Germinal center (tissue), 1 donor: Measurements from ENCODE around the gene PCDH9.
A peak's percentile ranks its signal among the peaks of the same experiment; 100 is the strongest.
"Not testable (repeated sequence)": the region's sequence is repeated elsewhere in the genome, so short reads cannot be mapped to it uniquely, and the experiment has no call there.

Source experiments
- DNase-seq: peaks from one replicate; pipeline ENCODE4 v3.0.0; 2012; ENCODE audit warnings: mixed read lengths, low spot score

The PCDH9 gene

DNA sequence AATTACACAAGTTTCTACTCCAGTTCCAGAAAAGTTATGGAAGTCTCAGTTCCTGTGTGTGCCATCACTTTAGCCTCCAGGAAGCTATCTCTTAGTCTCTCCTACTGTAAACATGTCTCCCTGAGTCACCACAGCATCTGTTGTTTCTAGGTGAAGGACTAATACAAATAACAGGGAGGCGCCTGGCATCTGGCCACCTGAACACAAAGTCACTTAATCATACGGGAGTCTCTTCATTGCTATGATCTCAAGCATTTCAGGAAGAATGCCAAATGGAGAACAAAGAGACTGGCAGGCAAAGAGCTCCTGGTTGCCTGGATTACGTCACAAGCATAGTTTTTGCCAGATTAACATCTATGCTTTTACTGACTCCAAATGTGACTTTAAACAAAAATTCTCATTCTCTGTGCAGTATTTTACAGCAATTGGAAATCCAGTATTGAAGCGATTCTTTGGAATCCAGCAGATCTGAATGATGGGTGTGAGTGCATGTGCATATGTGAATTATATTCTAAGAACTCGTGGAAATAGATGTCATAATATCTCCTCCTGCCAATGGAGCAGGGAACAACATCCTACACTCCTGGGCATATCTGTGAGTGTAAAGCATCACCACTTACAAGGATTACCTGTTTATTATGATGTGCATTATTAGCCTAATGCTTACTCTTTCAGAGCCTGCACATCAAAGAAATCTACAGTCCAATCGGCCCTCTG lies 572.8 kb downstream of the PCDH9 start:
- DNase-seq: no peak

GRCh38 chr13:66655847-66656454 lies 574.2 kb downstream of the PCDH9 start:
- no peak for DNase-seq

DNA sequence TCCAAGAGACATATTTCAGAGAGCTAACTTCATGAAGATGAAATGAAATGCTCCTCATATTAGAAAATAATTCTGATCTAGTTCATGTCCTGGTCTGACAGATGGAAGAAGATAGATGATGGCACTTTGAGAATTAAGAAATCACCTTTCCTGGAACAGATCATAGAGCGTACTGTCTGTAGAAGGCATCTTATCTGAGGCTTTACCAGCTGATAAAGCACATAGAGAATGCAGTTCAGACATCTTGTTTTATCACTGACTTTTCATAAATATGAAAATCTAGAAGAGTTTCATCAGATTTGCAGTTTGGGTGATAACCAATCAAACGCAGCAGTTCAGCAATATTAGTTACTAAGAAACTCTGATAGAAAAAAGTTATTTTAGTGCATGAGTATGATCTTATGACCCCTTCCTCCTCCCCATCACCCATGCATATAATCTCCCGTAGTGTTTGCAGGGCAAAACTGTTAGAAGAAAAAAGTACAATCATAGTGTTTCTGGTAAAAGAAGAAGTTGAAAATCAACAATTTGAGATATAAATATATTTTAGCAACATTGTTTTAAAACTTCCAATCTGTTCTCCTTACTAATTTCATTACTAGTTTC lies 585.2 kb downstream of the PCDH9 start:
- peak; percentile 6 for DNase-seq

DNA sequence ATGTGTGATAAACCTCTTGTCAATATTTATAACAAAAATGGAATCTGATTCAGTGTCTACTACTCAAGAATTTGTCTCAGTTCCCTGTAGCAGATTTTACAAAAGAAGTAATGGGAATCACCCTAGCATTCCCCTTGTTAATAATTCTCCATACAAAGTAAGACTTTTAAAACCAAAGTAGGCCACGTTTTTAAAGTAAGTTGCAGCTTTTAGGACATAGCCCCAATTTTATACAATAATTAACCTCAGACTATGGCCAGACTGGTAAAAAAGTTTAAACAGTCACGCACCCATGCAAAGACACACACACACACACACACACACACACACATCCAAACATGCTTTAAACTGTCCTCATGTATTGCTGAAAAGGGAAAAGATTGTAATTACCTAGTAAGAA lies 589.9 kb downstream of the PCDH9 start:
- DNase-seq: no peak

DNA sequence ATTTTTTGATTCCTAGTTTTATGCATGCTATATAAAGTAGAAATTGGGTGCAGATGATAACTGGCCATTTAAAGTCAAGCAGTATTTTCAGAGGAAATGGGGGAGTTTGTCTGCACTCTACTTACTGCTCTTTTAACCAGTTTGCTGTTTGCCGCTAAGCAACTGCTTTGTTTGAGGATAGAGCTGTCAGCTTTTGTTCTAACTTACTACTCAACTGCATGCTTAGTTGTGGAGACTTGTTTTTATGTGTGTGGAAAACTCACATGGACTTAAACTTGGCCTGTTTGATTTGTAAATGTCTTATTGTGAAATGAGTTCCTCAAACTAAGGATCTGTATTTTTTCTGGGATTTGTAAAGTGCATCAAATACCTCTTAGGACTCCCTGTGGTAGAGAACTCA lies 591.1 kb downstream of the PCDH9 start:
- no peak for DNase-seq

DNA sequence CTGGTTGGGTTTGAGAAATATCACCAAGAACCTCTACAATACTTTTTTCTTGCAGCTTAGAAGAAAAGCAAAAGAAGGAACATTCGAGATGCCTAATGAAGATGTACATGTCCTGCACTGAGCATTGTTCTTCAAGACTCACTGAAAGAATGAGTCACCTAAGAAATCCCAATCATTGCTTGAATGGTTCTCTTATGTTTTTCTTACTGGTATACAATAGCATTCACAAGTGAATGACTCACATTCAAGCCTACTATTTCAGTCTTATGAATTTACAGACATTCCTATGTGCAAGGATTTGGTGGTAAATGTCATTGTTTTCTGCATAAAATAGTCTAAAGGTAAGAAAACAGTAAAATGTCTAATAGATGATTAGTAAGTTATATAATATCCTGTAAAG lies 594.6 kb downstream of the PCDH9 start:
- no peak for DNase-seq

GRCh38 chr13:66634384-66634783 lies 595.8 kb downstream of the PCDH9 start:
- DNase-seq: no peak

GRCh38 chr13:66627512-66627911 lies 602.6 kb downstream of the PCDH9 start:
- no peak for DNase-seq

DNA sequence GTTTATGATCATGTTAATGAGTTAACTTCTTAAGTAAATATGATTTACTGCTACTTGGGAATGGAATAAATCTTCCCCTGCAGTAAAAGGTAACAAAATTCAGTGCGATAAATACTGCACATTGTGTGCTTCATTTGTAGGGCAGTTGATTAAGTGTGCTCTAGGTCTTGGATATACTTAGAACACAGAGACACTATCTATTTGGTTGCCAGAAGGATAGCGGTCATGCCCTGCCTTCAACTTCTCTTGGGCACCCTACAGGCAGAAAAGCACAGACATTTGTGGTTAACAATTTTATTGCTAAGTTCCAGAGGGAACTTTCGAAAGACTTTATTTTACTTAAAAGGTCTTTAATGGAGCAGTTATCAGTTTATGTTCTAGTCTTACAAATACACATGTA lies 605.8 kb downstream of the PCDH9 start:
- no peak for DNase-seq

DNA sequence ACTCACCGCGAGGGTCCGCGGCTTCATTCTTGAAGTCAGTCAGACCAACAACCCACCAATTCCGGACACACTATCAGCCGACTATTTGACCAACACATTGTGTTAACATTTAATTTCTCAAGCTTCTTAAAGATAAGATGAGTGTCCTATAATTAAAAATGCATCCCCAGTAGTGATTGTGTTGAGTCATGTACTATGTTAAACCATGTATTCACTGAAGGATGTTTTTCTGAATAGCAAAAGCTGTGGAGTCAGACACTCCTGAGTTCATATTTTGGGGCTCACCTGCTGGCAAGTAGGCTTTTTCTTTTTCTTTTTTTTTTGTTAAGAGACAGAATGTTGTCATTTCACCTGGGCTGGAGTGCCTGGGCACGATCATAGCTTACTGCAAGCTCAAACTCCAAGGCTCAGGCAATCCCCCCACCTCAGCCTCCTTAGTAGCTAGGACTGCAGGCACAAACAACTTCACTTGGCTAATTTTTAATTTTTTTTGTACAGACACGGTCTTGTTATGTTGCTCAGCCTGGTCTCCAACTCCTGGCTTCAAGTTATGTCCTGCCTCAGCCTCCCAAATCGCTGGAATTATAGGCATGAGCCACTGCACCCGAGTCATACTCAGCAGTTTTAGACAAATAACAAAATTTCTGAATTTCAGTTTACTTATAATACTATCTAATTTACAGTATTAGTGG lies 606.9 kb downstream of the PCDH9 start:
- no peak for DNase-seq

DNA sequence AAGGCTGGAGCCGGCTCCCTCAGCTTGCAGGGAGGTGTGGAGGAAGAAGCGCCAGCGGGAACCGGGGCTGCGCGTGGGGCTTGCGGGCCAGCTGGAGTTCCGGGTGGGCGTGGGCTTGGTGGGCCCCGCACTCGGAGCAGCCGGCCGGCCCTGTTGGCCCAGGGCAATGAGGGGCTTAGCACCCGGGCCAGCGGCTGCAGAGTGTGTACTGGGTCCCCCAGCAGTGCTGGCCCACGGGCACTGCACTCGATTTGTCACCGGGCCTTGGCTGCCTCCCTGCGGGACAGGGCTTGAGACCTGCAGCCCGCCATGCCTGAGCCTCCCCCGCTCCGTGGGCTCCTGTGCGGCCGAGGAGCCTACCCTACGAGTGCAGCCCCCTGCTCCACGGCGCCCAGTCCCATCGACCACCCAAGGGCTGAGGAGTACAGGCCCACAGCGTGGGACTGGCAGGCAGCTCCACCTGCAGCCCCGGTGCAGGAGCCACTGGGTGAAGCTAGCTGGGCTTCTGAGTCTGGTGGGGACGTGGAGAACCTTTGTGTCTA lies 608.2 kb downstream of the PCDH9 start:
- not testable (repeated sequence) for DNase-seq

- peak; percentile 22 for DNase-seq
Measured at GRCh38 chr13:66618702-66619101, 611.4 kb downstream of the PCDH9 start.

DNA sequence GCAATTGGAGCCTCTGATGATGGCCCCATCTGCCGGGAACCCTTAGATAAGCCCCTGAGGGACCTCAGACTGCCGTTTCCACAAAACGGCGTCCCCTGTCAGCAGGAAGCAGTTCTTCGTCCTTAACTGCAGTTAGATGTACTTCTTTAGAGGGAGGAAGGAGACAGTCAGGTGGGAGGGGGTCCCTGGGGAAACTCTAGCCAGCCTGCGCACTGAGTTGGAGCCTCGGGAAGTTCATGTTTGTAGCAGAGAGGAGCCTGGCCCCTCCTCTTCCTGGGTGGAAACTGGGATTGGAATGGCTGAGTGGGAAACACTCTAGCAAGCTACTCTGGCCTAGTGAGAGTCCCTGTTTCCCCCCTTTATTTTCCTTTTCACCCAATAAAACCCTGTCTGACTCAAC lies 612.4 kb downstream of the PCDH9 start:
- no peak for DNase-seq

GRCh38 chr13:66612983-66613382 lies 617.2 kb downstream of the PCDH9 start:
- no peak for DNase-seq

GRCh38 chr13:66586489-66586888 lies 643.6 kb downstream of the PCDH9 start:
- no peak for DNase-seq

DNA sequence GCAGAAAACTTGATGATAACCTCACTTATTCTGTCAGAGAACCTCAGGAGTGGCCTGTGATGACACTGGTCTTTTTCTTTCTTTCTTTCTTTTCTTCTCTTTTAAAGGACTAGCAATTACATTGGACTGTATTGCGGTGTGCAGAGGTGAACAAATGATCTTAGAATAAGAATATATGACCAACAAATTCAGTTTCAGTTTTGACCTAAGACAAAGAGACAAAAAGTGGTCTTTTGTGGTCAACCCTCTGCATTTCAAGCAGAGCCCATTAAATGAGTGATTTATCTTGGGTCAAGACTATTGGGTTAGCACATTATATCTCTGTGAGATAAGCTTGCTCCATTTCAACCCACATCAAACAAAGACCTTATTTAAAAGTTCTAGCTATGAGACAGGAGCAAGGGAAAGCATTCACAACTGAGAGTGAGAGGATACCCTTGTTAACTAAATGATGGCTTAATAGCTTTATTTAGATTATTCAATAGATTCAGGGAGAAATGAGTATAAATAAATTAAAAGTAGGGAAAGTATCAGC lies 644.4 kb downstream of the PCDH9 start:
- DNase-seq: no peak

GRCh38 chr13:66581675-66582074 lies 648.5 kb downstream of the PCDH9 start:
- DNase-seq: no peak

GRCh38 chr13:66578305-66578704 lies 651.8 kb downstream of the PCDH9 start:
- no peak for DNase-seq

DNA sequence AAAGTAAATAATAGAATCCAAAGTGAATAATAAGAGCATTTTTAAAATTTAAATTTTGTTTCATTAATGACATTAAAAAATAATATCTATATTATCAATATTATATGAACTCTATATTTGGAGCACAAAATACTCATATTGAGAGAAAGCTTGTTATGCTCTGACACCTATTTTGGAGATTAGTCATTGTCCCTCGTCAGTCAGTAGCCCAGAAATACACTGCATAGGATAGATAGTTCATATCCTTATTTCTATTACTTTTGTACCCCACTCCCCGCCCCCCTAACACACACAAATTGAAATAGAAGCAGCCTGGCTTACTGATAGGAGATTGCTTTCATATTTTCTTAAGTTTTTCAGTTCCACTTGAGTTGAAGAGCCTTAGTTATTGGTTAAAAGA lies 652.8 kb downstream of the PCDH9 start:
- no peak for DNase-seq

DNA sequence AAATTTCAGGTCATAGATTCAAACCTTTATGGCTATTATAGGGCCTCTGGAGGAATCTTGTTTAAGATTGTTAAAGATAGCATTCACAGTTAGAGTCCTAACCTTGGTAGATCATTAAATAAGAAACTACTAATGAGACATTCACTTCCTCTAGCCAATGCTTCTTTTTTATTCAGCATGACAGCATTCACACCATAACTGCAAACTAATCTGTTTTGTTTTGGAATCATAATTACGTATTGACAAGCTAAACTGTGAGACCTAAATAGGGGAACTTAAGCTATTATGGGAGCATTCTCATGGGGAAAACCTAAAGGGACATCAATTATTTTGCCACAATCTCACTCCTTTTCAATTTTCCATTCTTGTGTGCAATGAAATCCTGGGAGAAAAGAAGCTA lies 653.8 kb downstream of the PCDH9 start:
- DNase-seq: no peak

DNA sequence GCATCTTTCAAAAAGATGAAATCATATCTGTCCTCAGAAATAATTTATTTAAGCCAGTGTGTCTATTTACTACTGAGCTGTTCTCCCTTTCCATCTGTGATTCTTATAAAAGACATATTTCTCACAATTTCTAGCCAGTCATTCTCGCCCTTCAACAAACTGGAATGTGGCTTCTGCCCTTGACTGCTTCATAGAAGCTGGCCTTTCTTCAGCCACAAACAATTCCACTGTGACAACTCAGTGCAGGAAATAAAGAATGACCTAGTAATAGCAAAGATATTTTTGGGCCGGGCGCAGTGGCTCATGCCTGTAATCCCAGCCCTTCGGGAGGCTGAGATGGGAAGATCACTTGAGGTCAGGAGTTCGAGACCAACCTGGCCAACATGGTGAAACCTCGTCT lies 655.5 kb downstream of the PCDH9 start:
- no peak for DNase-seq

GRCh38 chr13:66567899-66568612 lies 662.1 kb downstream of the PCDH9 start:
- no peak for DNase-seq
